Measurements from ENCODE around the gene KLHL10. TPM values are rescaled to one million over a fixed set of nuclear protein-coding genes. Genes with fewer than 3 reads are reported as not detected.

Gene KLHL10
- total and polyA plus RNA-seq, 9 of the 15 experiments (the other 6 are each of a cell fraction or from before 2014, with no cell fraction given) = 0.06 to 0.56 (median 0.12) TPM; not detected in 5

DNA sequence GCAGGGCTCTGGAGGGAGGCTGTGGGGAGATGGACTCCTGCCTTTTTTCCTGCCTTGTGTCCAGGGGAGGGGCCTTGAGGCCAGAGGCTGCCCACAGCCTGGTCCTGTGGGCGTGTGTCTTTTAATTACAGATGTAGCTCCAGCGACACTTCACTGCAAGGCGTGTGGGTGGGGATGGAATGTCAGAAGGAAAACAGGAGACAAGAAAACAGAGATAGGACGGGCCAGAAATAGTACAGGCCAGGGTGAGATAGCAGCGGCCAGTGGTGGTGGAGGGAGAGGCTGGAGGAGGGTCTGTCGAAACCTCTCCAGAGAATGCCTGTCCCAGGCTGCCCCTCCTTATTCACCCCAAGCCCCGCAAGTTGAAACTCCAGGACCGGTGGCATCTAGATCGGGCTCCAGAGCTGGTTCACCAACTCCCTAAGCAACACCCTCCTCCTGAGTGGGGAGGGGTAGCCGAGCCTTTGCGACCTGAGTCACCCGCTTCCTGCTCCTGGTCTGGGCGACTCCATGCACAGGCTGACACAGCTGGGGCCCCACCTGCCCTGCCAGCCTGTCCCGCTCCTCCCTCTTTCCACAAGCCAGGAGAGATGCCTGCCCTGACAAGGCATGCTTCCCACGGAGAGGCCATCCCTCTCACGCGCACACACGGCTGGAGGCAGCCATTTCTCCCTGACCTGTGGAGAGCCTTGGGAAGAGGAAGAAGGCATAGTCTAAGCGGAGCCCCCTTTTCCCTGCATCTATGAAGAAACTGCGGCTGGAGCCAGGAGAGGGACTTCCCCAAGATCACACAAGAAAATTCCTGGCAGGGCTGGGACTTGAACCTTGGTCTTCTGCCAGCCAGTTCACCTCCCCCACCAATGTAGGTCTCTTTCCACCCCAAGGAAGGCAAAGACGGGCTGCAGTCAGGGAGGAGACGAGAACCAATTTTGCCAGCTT is 44.5 kb upstream of the KLHL10 start (continued):
- TF ChIP-seq EP400 (IDR thresholded peaks at IDR 0.05) (peak; percentile 68), HNRNPL (IDR thresholded peaks at IDR 0.05; ENCODE audit: low read depth, low read length) (peak; percentile 49; the same call in 1 of the 2 replicates), CHCHD3 (CRISPR knock-in tag; IDR thresholded peaks at IDR 0.05) (no peak), RBBP5 (IDR thresholded peaks at IDR 0.05; ENCODE audit: borderline replicate concordance, insufficient read depth, low read length, poor library complexity, severe bottlenecking) (peak; percentile 47), HCFC1 (IDR thresholded peaks at IDR 0.05; ENCODE audit: low read depth, low read length) (no peak), BCL6 (CRISPR knock-in tag; IDR thresholded peaks at IDR 0.05) (no peak), ZC3H8 (IDR thresholded peaks at IDR 0.05) (no peak), MBD2 (IDR thresholded peaks at IDR 0.05; ENCODE audit: borderline replicate concordance, low read depth) (peak; percentile 52; the same call in 1 of the 2 replicates), RAD51 (IDR thresholded peaks at IDR 0.05; ENCODE audit: borderline replicate concordance, low read depth) (no peak), SREBF2 (CRISPR knock-in tag; IDR thresholded peaks at IDR 0.05) (0 out of 2 replicates have a peak, but pooled peaks have one; percentile 37), DNMT1 (IDR thresholded peaks at IDR 0.05) (no peak), RBFOX2 (IDR thresholded peaks at IDR 0.05; ENCODE audit: low read depth, low read length) (peak; percentile 80), MTF1 (CRISPR knock-in tag; IDR thresholded peaks at IDR 0.05; ENCODE audit: borderline replicate concordance) (no peak), HSF4 (CRISPR knock-in tag; IDR thresholded peaks at IDR 0.05; ENCODE audit: borderline replicate concordance) (no peak), HMG20B (CRISPR knock-in tag; IDR thresholded peaks at IDR 0.05) (no peak)
- TF ChIP-seq, protein P1, sequence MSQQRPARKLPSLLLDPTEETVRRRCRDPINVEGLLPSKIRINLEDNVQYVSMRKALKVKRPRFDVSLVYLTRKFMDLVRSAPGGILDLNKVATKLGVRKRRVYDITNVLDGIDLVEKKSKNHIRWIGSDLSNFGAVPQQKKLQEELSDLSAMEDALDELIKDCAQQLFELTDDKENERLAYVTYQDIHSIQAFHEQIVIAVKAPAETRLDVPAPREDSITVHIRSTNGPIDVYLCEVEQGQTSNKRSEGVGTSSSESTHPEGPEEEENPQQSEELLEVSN (IDR thresholded peaks at IDR 0.05; ENCODE audit: borderline replicate concordance in 1 of 2, extremely low read depth in 1 of 2, insufficient read depth in 1 of 2, insufficient read length in 1 of 2, low read depth in 1 of 2, low read length in 1 of 2, poor library complexity in 1 of 2, severe bottlenecking in 1 of 2) = peak in 1 of 2 experiments; percentile 17
- TF ChIP-seq, protein P2, sequence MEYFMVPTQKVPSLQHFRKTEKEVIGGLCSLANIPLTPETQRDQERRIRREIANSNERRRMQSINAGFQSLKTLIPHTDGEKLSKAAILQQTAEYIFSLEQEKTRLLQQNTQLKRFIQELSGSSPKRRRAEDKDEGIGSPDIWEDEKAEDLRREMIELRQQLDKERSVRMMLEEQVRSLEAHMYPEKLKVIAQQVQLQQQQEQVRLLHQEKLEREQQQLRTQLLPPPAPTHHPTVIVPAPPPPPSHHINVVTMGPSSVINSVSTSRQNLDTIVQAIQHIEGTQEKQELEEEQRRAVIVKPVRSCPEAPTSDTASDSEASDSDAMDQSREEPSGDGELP (CRISPR knock-in tag; IDR thresholded peaks at IDR 0.05; ENCODE audit: borderline replicate concordance) = peak; percentile 80; the same call in 1 of the 2 replicates
- TF ChIP-seq, protein P3, sequence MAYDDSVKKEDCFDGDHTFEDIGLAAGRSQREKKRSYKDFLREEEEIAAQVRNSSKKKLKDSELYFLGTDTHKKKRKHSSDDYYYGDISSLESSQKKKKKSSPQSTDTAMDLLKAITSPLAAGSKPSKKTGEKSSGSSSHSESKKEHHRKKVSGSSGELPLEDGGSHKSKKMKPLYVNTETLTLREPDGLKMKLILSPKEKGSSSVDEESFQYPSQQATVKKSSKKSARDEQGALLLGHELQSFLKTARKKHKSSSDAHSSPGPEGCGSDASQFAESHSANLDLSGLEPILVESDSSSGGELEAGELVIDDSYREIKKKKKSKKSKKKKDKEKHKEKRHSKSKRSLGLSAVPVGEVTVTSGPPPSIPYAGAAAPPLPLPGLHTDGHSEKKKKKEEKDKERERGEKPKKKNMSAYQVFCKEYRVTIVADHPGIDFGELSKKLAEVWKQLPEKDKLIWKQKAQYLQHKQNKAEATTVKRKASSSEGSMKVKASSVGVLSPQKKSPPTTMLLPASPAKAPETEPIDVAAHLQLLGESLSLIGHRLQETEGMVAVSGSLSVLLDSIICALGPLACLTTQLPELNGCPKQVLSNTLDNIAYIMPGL (CRISPR knock-in tag; IDR thresholded peaks at IDR 0.05) = no peak
- TF ChIP-seq, protein P4, sequence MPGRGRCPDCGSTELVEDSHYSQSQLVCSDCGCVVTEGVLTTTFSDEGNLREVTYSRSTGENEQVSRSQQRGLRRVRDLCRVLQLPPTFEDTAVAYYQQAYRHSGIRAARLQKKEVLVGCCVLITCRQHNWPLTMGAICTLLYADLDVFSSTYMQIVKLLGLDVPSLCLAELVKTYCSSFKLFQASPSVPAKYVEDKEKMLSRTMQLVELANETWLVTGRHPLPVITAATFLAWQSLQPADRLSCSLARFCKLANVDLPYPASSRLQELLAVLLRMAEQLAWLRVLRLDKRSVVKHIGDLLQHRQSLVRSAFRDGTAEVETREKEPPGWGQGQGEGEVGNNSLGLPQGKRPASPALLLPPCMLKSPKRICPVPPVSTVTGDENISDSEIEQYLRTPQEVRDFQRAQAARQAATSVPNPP (IDR thresholded peaks at IDR 0.05; ENCODE audit: borderline replicate concordance, insufficient read depth, insufficient read length) = no peak
- TF ChIP-seq, protein P5, sequence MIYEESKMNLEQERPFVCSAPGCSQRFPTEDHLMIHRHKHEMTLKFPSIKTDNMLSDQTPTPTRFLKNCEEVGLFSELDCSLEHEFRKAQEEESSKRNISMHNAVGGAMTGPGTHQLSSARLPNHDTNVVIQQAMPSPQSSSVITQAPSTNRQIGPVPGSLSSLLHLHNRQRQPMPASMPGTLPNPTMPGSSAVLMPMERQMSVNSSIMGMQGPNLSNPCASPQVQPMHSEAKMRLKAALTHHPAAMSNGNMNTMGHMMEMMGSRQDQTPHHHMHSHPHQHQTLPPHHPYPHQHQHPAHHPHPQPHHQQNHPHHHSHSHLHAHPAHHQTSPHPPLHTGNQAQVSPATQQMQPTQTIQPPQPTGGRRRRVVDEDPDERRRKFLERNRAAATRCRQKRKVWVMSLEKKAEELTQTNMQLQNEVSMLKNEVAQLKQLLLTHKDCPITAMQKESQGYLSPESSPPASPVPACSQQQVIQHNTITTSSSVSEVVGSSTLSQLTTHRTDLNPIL (CRISPR knock-in tag; IDR thresholded peaks at IDR 0.05) = no peak

Measured in K562 (cell line).